ENCODE measurements around the gene CD99.

GRCh38 chrX:2707334-2707760 lies 16.3 kb downstream of the CD99 start:
- TF ChIP-seq CTCF (IDR thresholded peaks at IDR 0.05; ENCODE audit: insufficient read depth, low read length, poor library complexity, severe bottlenecking) = no peak
- no peak for TF ChIP-seq EZH2phosphoT487 (conservative IDR thresholded peaks at IDR 0.05; ENCODE audit: low read length)

All from SU-DHL-6 (cell line).